Measurements from ENCODE around the gene S100A12. TPM values are rescaled to one million over a fixed set of nuclear protein-coding genes. Genes with fewer than 3 reads are reported as not detected.
"Not testable (repeated sequence)": the region's sequence is repeated elsewhere in the genome, so short reads cannot be mapped to it uniquely, and the experiment has no call there.

The S100A12 gene
- total RNA-seq, 1 donor from 2014 or later: 3.5 TPM

DNA sequence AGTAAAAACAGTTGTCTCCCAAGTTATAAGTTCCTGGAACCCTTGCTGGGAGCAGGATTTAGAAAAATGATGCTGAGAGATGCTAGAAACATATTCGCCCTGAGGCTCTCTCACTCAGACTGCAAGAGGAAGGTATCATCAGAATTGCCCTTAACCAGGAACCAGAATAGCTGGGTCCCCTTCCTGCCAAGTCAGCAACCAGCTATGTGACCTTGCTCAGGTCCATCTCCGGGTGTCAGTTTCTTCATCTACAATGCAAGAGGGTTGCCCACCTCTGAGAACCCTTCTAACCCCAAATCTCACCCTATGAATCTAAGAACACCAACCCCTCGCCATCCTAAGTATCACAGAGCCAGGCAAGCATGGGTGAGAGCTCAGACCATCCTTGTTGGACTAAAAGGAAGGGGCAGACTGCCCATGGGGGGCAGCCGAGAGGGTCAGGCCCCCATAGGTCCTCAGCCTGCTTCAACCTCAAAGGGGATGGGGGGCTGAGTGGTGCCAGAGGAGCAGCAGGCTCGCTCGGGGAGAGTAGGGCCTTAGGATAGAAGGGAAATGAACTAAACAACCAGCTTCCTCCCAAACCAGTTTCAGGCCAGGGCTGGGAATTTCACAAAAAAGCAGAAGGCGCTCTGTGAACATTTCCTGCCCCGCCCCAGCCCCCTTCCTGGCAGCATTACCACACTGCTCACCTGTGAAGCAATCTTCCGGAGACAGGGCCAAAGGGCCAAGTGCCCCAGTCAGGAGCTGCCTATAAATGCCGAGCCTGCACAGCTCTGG, 18.2 kb downstream of the S100A12 start:
- peak; percentile 74 for DNase-seq
- intact Hi-C loops (cut with micrococcal nuclease): no loop called here
- ATAC-seq: peak; percentile 73

DNA sequence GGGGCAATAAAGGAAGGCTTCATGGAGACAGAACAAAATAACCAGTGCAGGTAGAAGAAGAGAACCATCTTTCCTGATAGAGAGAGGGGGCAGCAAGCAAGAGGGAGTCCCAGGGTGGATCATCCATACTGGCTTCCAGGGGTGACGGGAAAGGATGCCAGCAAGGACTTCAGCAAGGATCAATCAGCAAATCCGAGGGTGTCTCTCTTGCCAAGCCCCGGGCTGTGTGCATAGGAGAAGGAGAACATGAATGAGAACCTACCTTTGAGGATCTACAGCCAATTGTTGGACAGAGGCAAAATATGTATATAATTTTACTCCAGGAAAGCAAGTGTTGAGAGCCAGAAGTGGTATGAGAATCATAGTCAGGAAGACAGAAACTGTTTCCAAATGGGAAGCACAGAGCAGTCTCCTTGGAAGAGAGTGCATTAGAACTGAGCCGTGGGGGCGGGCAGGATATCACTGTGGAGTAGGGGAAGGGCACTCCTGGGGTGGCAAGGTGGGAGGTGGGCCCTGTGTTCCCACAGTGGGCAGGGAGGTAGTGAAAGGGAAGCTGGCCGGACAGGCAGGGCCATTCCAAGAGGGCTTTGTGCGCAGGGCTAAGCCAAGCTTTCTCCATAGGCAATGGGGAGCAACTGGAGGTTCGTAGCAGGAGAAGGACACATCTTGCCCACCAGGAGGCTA, 18.9 kb downstream of the S100A12 start:
- DNase-seq (no peak), ATAC-seq (no peak)
- intact Hi-C loops (cut with micrococcal nuclease): no loop called here

DNA sequence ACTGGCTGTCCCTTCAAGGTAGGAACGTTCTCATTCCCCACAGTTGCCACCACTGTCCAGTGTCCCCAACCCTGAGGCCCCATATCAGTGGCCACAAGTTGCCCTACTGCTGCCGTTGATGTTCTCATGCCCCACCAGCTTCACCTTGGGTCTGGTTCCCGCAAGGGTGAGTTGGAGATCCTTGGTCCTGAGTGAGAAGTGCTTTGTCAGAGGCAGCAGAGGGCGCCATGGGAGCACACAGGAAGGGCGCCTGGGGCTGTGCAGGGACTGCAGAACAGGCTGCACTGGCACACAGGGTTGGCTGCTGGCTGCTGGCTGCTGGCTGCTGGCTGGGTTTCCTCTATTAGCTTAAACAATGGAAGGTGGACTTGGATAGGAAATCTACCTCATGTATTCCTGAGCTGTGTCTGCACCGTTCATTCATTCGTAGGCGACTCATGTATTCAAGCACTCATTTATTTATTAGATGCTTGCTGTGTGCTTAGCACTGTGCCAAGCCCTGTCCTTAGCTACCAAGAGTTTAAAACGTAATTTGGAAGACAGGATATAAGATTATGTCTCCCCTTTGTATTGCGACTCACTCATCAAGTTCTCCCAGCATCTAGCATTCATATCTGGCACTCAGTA, 19.9 kb downstream of the S100A12 start:
- intact Hi-C loops (cut with micrococcal nuclease): no loop called here
- DNase-seq (peak; percentile 65), ATAC-seq (peak; percentile 65)

DNA sequence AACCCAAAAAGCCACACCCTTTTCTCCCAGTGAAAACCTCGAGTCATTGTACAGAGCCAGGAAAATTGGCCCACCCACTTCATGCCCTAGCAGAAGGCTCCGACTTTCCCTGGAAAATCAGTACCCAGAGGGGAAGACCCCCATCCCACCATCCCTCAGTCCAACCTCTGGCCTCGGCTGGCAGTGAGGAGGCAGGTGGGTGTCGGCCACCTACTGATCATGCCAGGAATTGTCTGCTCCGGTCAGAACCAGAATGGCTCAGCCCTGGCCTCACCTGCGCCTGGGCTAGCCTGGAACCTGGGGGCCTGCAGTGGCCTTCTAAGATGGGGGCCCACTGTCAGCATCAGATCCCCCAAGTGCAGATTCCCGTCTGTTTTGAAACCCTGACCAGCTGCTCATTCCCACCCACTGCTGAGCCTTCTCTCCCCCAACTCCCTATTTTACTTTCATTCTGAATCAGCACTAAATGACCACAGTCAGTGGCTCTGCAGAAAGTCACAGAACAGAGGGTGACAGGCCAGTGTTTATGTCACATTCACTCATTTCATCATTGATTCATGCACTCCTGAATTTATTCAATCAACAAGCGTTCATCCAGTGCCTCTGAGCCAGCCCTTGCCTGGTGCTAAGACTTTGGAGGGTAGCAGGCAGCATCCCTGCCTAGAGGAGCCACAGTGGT, 20.8 kb downstream of the S100A12 start:
- no peak for ATAC-seq
- intact Hi-C loops (cut with micrococcal nuclease): no loop called here

GRCh38 chr1:153353226-153353947, 22.0 kb downstream of the S100A12 start:
- no peak for DNase-seq
- intact Hi-C loops (cut with micrococcal nuclease): loop anchor here (2.0 kb wide), 1 partner anchor 141 kb away; no protein-coding TSS in a partner anchor

More for the DNA sequence above, 20.8 kb downstream of the S100A12 start:
- DNase-seq: no peak

GRCh38 chr1:153352523-153352922, 22.9 kb downstream of the S100A12 start:
- peak; percentile 75 for DNase-seq
- intact Hi-C loops (cut with micrococcal nuclease): loop anchor here (2.0 kb wide), 1 partner anchor 142 kb away; no protein-coding TSS in a partner anchor
- ATAC-seq: peak; percentile 84

More at GRCh38 chr1:153353226-153353947, 22.0 kb downstream of the S100A12 start:
- peak; percentile 25 for ATAC-seq

DNA sequence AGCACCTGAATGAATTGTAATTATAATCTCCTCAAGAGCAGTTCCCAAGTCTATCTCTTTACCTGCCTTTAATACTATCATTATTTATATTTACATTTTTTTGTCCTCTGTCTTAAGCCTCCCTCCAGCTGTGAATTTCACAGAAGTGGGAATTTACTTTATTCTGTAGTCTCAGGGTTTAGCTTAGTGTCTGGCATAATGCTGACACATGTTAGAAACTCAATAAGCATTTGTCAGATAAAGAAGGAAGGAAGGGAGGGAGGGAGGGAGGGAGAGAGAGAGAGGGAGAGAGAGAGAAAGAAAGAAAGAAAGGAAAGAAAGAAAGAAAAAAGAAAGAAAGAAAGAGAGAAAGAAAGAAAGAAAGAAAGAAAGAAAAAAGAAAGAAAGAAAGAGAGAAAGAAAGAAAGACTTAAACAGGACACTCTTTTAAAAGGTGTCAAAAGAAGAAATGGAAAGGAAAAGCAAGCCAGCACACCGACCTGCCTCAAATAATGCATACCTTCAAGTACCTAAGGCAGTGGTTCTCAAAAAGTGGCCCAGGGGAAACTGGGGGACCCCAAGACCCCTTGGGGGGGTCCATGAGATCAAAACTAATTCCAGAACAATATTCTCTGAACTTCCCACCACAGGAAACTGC, 25.0 kb downstream of the S100A12 start:
- DNase-seq (no peak), ATAC-seq (no peak)
- intact Hi-C loops (cut with micrococcal nuclease): no loop called here

- ATAC-seq (no peak), DNase-seq (no peak)
- intact Hi-C loops (cut with micrococcal nuclease): no loop called here
These were observed 25.8 kb downstream of the S100A12 start for GRCh38 chr1:153349363-153350320.

DNA sequence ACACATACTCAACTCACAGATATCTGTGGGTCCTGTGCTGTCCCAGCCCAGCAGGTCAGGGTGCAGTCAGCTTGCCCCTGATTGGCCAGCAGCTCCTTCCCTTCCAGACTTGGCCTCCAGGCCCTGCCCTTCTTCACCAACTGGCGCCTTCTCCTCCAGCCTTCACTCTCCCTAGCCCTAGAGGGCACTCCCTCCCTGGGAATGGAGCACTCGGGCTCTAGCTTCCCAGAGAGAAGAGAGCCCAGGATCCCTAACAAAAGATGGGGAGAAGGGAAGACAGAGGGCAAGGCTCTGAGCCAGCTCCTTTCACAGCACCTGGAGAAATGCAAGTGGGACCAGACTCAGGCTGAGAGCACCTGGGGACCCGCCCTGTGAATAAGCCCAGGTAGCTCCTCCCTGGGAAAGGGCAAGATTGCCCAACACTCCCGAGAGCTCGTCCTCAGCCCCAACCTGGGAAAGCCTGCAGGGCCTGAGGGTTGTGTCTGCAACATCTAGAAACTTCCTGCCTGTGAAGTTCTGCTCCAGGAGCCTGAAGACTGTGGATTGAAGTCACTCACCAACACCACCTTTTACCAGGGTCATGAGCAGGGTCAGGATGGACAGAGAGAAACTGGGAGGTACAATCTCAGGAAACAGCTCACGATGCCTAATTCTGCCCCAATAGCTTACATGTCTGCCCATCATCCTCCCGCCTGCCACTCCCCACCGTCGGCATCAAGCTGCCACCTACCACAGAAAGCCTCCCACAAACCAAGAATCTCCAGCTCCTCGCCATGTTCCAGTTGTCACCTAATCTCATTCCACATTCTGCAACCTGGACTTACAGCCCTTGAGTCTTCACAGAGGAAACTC, 26.7 kb downstream of the S100A12 start, which contains the start of gene PGLYRP4:
Gene PGLYRP4, minus strand, starts transcription at position 331 of the 852 bp plus-strand sequence. CDS start 909 bp downstream, outside the sequence.
- no peak for ATAC-seq
- intact Hi-C loops (cut with micrococcal nuclease): no loop called here
- no peak for DNase-seq

DNA sequence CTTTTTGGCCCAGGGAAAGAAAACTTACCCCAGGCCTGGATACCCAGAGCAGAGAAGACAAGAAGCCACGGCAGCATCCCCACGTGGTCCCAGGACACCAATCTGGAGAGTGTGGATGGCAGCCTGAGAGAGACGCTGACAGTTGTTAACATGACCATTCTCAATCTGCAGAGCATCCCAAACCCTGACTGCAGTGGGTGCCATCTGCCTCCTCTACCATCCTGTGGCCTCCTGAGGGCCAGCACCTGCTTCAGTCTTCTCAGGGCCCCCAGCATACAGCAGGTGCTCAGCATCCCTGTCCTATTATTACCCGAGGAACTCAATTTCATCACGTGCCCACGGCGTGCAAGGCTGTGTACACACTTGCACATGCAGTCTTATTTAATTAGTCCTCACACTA, 27.6 kb downstream of the S100A12 start:
- ATAC-seq (no peak), DNase-seq (no peak)
- intact Hi-C loops (cut with micrococcal nuclease): no loop called here

DNA sequence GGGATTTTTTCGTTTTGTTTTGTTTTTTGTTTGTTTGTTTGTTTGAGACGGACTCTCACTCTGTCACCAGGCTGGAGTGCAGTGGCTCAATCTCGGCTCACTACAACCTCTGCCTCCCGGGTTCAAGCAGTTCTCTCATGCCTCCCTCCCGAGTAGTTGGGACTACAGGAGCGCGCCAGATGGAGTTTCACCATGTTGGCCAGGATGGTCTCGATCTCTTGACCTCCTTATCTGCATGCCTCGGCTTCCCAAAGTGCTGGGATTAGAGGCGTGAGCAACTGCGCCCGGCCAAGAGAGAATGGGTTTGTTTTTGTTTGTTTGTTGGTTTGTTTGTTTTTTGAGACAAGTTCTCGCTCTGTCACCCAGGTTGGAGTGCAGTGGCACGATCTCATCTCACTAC, 28.4 kb downstream of the S100A12 start:
- intact Hi-C loops (cut with micrococcal nuclease); DNase-seq; ATAC-seq: not testable (repeated sequence)

GRCh38 chr1:153346077-153346723, 29.2 kb downstream of the S100A12 start:
- intact Hi-C loops (cut with micrococcal nuclease): no loop called here
- no peak for ATAC-seq

DNA sequence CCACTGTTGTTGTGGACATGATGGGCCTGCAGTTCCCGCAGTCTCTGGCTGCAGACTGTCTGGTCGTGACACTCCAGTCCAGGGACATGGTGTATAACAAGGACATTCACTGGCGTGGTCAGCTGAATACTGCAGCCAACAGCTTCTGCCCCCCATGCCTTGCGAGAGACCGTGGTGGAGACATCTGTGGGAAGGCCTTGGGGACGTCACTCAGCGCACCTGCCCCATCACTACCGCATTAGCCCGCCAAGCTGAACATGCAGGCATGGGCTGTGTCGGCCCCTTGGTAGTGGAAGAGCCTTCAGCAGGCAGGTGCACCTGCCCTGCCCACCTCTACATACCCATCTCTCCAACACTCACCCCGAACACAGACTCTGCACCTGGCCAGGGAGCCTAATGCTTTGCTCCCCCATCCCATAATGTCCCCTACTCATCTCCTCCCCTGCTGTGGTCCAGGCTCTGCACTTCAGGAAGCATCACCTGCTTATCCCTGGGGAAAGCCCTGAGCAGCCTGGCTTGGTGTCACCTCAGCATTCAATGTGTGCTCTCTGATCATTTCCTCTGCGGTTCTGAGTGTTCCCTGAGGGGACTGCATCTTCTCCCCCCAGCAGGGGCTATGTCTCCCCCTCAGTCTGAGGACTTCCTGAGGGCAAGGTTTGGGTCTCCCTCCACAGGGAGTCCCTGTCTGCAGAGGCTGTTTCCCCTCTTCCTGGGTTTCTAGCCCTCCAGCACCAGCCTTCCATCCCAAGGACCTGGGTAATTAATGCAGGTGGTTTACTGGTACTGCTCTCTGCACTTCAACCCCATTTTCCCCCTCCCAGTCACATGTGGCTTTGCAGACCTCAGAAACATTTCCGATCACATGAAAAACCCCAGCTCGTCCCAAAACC, 30.0 kb downstream of the S100A12 start:
- ATAC-seq (no peak), DNase-seq (no peak)
- intact Hi-C loops (cut with micrococcal nuclease): no loop called here

More at GRCh38 chr1:153346077-153346723, 29.2 kb downstream of the S100A12 start:
- no peak for DNase-seq

- DNase-seq (no peak), ATAC-seq (no peak)
- intact Hi-C loops (cut with micrococcal nuclease): no loop called here
These were observed 30.7 kb downstream of the S100A12 start for GRCh38 chr1:153344718-153345025.

Data from left ventricle myocardium superior (tissue), 1 donor.